ENCODE measurements around the gene ZNF350. TPM values are rescaled to one million over a fixed set of nuclear protein-coding genes. Genes with fewer than 3 reads are reported as not detected.
"Not testable (repeated sequence)": the region's sequence is repeated elsewhere in the genome, so short reads cannot be mapped to it uniquely, and the experiment has no call there.

Gene ZNF350
- total RNA-seq (7.4 and 10.4 TPM in 2 replicates), polyA plus RNA-seq (9.2 and 12.0 TPM in 2 replicates)

GRCh38 chr19:51986309-51987291 is at the start of gene ZNF350:
Gene ZNF350, minus strand, starts transcription at chr19:51986840. Its CDS starts 12,480 bp downstream, at chr19:51974360.
- Histone ChIP-seq H3K4me3 (peak within 1 kb of the TSS; percentile 74), H3K36me3 (no peaks in the 10 kb centered on the region), H3K27me3 (no peaks in the 10 kb centered on the region), H3K27ac (peak within 1 kb of the TSS; percentile 55), H3K4me1 (ENCODE audit: low read depth) (no peaks in the 10 kb centered on the region), H3K9me3 (ENCODE audit: low read depth) (no peaks in the 10 kb centered on the region)
- DNase-seq (ENCODE audit: low read depth in 1 of 2, low spot score in 1 of 2) = peak; percentile 94 to 98
- no peak for TF ChIP-seq CTCF (IDR thresholded peaks at IDR 0.05; ENCODE audit: low read depth, low read length)

GRCh38 chr19:52034051-52034728 is 47.5 kb upstream of the ZNF350 start:
- H3K36me3 ChIP-seq = peaks cover 61% of the 10 kb centered on the region
- peaks cover 9% of the 10 kb centered on the region for H3K9me3 ChIP-seq (ENCODE audit: low read depth)
- peak in 1 of 2 donors; percentile 3 for DNase-seq (ENCODE audit: low read depth in 1 of 2, low spot score in 1 of 2)
- H3K4me1 ChIP-seq (ENCODE audit: low read depth) = no peaks in the 10 kb centered on the region
- no peak for TF ChIP-seq CTCF (IDR thresholded peaks at IDR 0.05; ENCODE audit: low read depth, low read length)
- H3K27ac ChIP-seq = no peak overlapping the region
- H3K27me3 ChIP-seq = no peaks in the 10 kb centered on the region
- no peak overlapping the region for H3K4me3 ChIP-seq

GRCh38 chr19:52028780-52029123 is 42.1 kb upstream of the ZNF350 start:
- DNase-seq (ENCODE audit: low read depth in 1 of 2, low spot score in 1 of 2) = no peak
- Histone ChIP-seq H3K27me3 (no peaks in the 10 kb centered on the region), H3K9me3 (ENCODE audit: low read depth) (peaks cover 7% of the 10 kb centered on the region), H3K4me3 (peak overlapping the region; percentile 50), H3K4me1 (ENCODE audit: low read depth) (no peaks in the 10 kb centered on the region), H3K36me3 (peaks cover 30% of the 10 kb centered on the region), H3K27ac (peak overlapping the region; percentile 89)
- no peak for TF ChIP-seq CTCF (IDR thresholded peaks at IDR 0.05; ENCODE audit: low read depth, low read length)

GRCh38 chr19:52028027-52028779 is 41.6 kb upstream of the ZNF350 start, which contains the start of gene ZNF614:
Gene ZNF614, minus strand, starts transcription at chr19:52028379. Its CDS starts 2,634 bp downstream, at chr19:52025745.
- TF ChIP-seq CTCF (IDR thresholded peaks at IDR 0.05; ENCODE audit: low read depth, low read length) = no peak
- H3K4me3 ChIP-seq = peak within 1 kb of the TSS; percentile 50
- peaks cover 2% of the 10 kb centered on the region for H3K9me3 ChIP-seq (ENCODE audit: low read depth)
- peak; percentile 90 to 91 for DNase-seq (ENCODE audit: low read depth in 1 of 2, low spot score in 1 of 2)
- no peaks in the 10 kb centered on the region for H3K27me3 ChIP-seq
- H3K36me3 ChIP-seq = peaks cover 30% of the 10 kb centered on the region
- H3K27ac ChIP-seq = peak within 1 kb of the TSS; percentile 89
- no peaks in the 10 kb centered on the region for H3K4me1 ChIP-seq (ENCODE audit: low read depth)

- H3K4me3 ChIP-seq; H3K27me3 ChIP-seq; H3K4me1 ChIP-seq (ENCODE audit: low read depth); DNase-seq (ENCODE audit: low read depth in 1 of 2, low spot score in 1 of 2); H3K27ac ChIP-seq; H3K9me3 ChIP-seq (ENCODE audit: low read depth): not testable (repeated sequence)
- peaks cover 32% of the 10 kb centered on the region for H3K36me3 ChIP-seq
These were observed 39.8 kb upstream of the ZNF350 start for GRCh38 chr19:52026255-52026990.

- not testable (repeated sequence) for H3K27me3 ChIP-seq; H3K9me3 ChIP-seq (ENCODE audit: low read depth); H3K4me1 ChIP-seq (ENCODE audit: low read depth); H3K4me3 ChIP-seq; H3K27ac ChIP-seq; DNase-seq (ENCODE audit: low read depth in 1 of 2, low spot score in 1 of 2)
- peaks cover 44% of the 10 kb centered on the region for H3K36me3 ChIP-seq
These were observed 37.8 kb upstream of the ZNF350 start for GRCh38 chr19:52024478-52024877.
